ENCODE measurements around the gene FAM131A.

Gene FAM131A

GRCh38 chr3:184332370-184333090 lies 4.9 kb upstream of the FAM131A start:
- DNase-seq (ENCODE audit: extremely low spot score): no peak
- no peak for TF ChIP-seq CTCF (IDR thresholded peaks at IDR 0.05; ENCODE audit: control extremely low read depth, extremely low read depth, low read depth, missing control alignments)
- CTCF ChIA-PET: no interaction called here
- POLR2A ChIA-PET: no interaction called here

DNA sequence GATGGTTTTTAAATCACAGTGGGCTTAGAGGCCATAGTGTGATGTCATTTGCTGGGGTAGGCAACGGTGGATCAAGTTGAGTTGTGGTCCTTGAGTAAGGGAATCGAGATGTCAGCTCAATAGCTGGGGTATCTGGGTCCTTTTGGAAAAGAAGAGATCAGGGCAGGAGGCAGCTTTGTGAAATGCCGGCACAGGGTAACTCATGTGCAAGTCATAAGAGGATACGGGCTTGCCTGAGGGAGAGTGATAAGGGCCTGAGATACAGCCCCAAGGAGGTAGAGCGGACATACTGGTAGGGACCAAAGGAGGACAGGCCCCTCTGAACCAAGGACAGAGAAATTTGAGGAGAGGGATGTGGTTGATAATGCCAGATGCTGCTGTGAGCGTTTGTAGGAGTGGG lies 4.2 kb upstream of the FAM131A start:
- TF ChIP-seq CTCF (IDR thresholded peaks at IDR 0.05; ENCODE audit: control extremely low read depth, extremely low read depth, low read depth, missing control alignments): no peak
- ChIA-PET POLR2A (no interaction called here), CTCF (no interaction called here)

DNA sequence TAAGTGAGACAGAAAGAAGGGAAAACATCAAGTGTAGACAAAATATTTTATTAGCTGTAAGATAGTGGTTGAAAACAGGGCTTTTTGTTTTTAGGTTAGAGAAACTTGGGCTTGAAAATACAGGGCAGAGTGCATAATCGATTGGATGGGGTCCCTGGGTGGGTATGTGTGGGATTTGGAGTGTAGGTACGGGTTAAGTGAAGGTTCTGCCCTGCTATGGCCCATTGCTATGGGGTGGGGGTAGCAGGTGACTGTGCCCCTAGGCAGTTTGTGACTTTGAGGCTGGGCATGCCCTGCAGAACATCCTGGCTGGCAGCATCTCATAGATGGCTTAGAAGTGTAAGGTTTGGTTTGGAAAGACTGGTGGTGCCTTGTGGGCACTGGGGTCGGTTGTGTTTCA lies 3.7 kb upstream of the FAM131A start:
- ChIA-PET CTCF (no interaction called here), POLR2A (no interaction called here)
- DNase-seq (ENCODE audit: extremely low spot score): no peak
- TF ChIP-seq CTCF (IDR thresholded peaks at IDR 0.05; ENCODE audit: control extremely low read depth, extremely low read depth, low read depth, missing control alignments): no peak

More for the DNA sequence above, 4.2 kb upstream of the FAM131A start:
- DNase-seq (ENCODE audit: extremely low spot score): no peak

DNA sequence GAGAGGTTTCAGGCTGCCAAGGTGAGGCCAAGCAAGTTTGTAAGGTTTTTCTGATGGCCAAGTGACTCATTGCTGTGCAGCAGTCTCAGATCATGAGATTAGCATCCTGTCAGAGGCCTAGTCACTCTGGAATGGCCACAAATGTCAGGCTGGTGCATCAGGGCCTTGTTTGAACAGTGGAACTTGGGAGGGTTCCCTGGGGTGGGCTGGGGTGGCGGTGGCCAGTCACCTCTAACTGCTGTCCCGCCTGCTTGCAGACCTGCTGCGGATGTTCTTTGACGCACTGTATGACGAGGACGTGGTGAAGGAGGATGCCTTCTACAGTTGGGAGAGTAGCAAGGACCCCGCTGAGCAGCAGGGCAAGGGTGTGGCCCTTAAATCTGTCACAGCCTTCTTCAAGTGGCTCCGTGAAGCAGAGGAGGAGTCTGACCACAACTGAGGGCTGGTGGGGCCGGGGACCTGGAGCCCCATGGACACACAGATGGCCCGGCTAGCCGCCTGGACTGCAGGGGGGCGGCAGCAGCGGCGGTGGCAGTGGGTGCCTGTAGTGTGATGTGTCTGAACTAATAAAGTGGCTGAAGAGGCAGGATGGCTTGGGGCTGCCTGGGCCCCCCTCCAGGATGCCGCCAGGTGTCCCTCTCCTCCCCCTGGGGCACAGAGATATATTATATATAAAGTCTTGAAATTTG lies 2.8 kb upstream of the FAM131A start:
- ChIA-PET POLR2A (no interaction called here), CTCF (no interaction called here)
- no peak for TF ChIP-seq CTCF (IDR thresholded peaks at IDR 0.05; ENCODE audit: control extremely low read depth, extremely low read depth, low read depth, missing control alignments)
- no peak for DNase-seq (ENCODE audit: extremely low spot score)

- no peak for TF ChIP-seq CTCF (IDR thresholded peaks at IDR 0.05; ENCODE audit: control extremely low read depth, extremely low read depth, low read depth, missing control alignments)
- ChIA-PET POLR2A (interaction anchor here (0.6 kb wide), 1 partner anchor 20 kb away, joined by 3 read pairs; no protein-coding TSS in a partner anchor), CTCF (interaction anchor here (0.6 to 0.9 kb wide), 2 partner anchors 19 to 20 kb away, joined by 3 read pairs; no protein-coding TSS in a partner anchor)
- DNase-seq (ENCODE audit: extremely low spot score): no peak
These were observed 2.1 kb upstream of the FAM131A start for GRCh38 chr3:184335291-184335660.

DNA sequence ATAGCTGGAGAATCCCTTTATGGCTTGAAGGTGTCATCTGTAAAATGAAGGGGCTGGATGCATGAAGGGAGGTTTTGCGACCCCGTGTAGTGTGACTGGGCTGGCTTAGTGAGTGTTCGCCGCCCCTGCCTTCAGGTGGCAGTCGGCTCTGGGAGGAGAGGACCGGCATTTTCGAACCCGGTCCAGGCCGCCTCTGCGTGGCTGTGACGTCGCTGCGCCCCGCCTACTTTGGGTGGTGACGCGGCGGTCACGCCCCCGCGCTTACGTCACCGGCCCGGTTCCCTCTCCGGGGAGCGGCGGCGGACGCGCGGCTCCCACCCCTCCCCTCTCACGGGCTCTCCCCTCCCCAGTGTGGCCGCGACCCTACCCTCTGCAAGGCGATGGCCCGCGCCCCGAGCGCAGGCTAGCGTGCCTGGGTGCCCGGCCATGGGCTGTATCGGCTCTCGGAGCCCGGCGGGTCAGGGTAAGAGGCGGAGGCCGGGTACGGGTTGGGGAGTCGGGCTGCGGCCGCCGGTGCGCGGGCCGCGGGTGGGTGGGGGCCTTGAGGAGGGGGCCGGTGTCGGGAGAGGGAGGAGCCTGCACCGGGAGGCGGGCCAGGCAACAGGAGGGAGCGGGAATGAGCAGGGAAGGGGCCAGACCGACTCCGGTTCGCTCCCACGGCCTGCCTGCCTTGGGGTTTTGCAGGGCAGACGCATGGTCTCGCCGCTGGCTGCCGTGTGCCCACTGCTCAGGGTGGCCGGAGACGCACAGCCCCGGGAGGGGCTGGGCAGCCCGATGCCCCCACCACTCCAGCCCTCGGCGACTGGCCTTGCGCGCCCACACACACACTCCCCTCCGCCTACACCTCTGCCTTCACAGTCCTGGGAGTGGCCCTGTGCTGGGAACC lies 1.5 kb upstream of the FAM131A start:
- ChIA-PET CTCF (interaction anchor here (0.6 to 0.9 kb wide), 2 partner anchors 19 to 20 kb away, joined by 3 read pairs; no protein-coding TSS in a partner anchor), POLR2A (interaction anchor here (0.6 to 1.4 kb wide), 3 partner anchors 10 to 185 kb away, joined by 3 to 11 read pairs (median 5); no protein-coding TSS in a partner anchor)
- peak; percentile 7 for TF ChIP-seq CTCF (IDR thresholded peaks at IDR 0.05; ENCODE audit: control extremely low read depth, extremely low read depth, low read depth, missing control alignments)
- DNase-seq (ENCODE audit: extremely low spot score): peak; percentile 89

All from GM10248 (cell line).